ENCODE measurements around the gene EZR.

EZR gene

DNA sequence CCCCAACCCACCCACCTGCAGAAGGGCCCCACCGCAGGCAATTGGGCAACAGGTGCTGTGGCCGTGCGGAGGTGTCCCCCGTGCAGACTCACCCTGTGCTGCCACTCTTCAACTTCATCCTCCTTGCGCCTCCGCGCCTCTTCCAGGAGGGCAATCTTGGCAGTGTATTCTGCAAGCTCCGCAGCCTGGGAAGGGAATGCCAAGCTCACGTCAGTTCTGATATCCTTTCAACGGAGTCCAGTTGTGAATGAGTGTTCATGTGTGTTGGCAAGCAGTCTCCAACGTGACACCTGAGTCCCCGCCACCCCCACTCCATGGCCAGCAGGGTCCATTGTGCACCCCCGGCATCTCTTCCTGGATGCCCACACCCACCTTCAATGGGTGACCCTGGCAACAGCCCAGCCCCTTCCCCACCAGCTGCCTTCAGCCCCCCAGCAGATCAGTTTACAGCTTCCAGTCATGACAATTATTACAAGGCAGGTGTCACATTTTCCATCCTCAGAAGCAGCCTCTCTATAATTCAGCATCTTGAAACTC is 49.9 kb downstream of the EZR start:
- Histone ChIP-seq H3K27me3 (ENCODE audit: control insufficient read depth in 3 of 3, insufficient read depth in 3 of 3, low read depth in 1 of 3, low read length in 3 of 3) (no peaks in the 10 kb centered on the region), H3K4me3 (ENCODE audit: low read length in 2 of 2) (no peak overlapping the region), H2BK120ac (ENCODE audit: low read depth, low read length) (no peak overlapping the region), H2BK15ac (ENCODE audit: low read length) (no peak overlapping the region), H3K14ac (ENCODE audit: low read length) (no peak overlapping the region), H4K8ac (ENCODE audit: low read depth, low read length) (no peak overlapping the region), H4K91ac (ENCODE audit: low read depth, low read length, poor library complexity) (no peak overlapping the region), H3K4me1 (ENCODE audit: control insufficient read depth in 2 of 2, insufficient read depth in 1 of 2, low read depth in 1 of 2, low read length in 2 of 2) (peaks cover 2% of the 10 kb centered on the region in 2 donors), H2AK5ac (ENCODE audit: low read depth, low read length) (no peak overlapping the region), H3K4me2 (ENCODE audit: insufficient read depth, low read length, poor library complexity, severe bottlenecking) (no peak overlapping the region), H2AFZ (ENCODE audit: low read length) (no peak overlapping the region), H2BK12ac (ENCODE audit: low read length) (no peak overlapping the region), H3K9ac (ENCODE audit: low read depth, low read length, poor library complexity) (no peak overlapping the region), H3K9me3 (replicated peaks in 1 of 2; ENCODE audit: control insufficient read depth in 2 of 2, insufficient read depth in 1 of 2, low read depth in 1 of 2, low read length in 2 of 2) (no peaks in the 10 kb centered on the region), H3K36me3 (replicated peaks in 1 of 2; ENCODE audit: control insufficient read depth in 2 of 2, insufficient read depth in 2 of 2, low read length in 2 of 2) (peaks cover 61 to 99% of the 10 kb centered on the region in 2 donors), H3K27ac (replicated peaks; ENCODE audit: low read length) (no peak overlapping the region), H2BK5ac (ENCODE audit: low read length) (no peak overlapping the region), H3K18ac (ENCODE audit: low read length) (no peak overlapping the region), H3K4ac (ENCODE audit: low read length) (no peak overlapping the region), H3K79me1 (ENCODE audit: low read depth, low read length) (no peaks in the 10 kb centered on the region), H3K23ac (ENCODE audit: low read depth, low read length, poor library complexity) (no peak overlapping the region)
- WGBS, 2 donors (ENCODE audit: extremely low coverage in 2 of 2, insufficient read length in 2 of 2, insufficient replicate concordance in 1 of 2), result no CpG with 5 or more reads among the region's 13 CpGs
- DNase-seq (ENCODE audit: low spot score), result no peak

DNA sequence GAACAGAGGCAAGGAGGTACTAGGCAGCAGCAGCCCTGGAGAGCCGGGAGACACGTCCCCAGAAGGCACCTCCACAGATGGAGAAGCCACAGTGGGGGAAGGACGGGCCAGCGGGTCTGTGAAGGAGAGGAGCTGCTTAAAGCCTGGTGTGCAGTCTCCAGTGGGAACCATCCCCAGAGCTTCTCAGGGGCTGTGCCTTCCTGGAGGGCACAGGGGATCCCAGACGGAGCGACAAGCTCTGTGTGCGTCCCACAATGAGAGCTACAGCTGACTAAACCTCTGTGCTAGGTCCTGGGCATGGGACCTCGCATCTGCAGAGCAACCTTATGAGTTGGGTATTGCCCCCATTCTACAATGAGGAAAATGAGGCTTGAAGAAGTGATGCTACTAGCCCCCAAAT is 50.7 kb downstream of the EZR start:
- Histone ChIP-seq H2BK120ac (ENCODE audit: low read depth, low read length) (no peak overlapping the region), H3K36me3 (replicated peaks in 1 of 2; ENCODE audit: control insufficient read depth in 2 of 2, insufficient read depth in 2 of 2, low read length in 2 of 2) (peaks cover 59 to 96% of the 10 kb centered on the region in 2 donors), H2AK5ac (ENCODE audit: low read depth, low read length) (no peak overlapping the region), H3K4ac (ENCODE audit: low read length) (no peak overlapping the region), H3K27me3 (ENCODE audit: control insufficient read depth in 3 of 3, insufficient read depth in 3 of 3, low read depth in 1 of 3, low read length in 3 of 3) (no peaks in the 10 kb centered on the region), H3K79me1 (ENCODE audit: low read depth, low read length) (no peaks in the 10 kb centered on the region), H3K18ac (ENCODE audit: low read length) (no peak overlapping the region), H2BK12ac (ENCODE audit: low read length) (no peak overlapping the region), H4K91ac (ENCODE audit: low read depth, low read length, poor library complexity) (no peak overlapping the region), H2BK15ac (ENCODE audit: low read length) (no peak overlapping the region), H3K9me3 (replicated peaks in 1 of 2; ENCODE audit: control insufficient read depth in 2 of 2, insufficient read depth in 1 of 2, low read depth in 1 of 2, low read length in 2 of 2) (no peaks in the 10 kb centered on the region), H3K9ac (ENCODE audit: low read depth, low read length, poor library complexity) (no peak overlapping the region), H2AFZ (ENCODE audit: low read length) (no peak overlapping the region), H3K4me1 (ENCODE audit: control insufficient read depth in 2 of 2, insufficient read depth in 1 of 2, low read depth in 1 of 2, low read length in 2 of 2) (peaks cover 2% of the 10 kb centered on the region in 2 donors), H3K4me2 (ENCODE audit: insufficient read depth, low read length, poor library complexity, severe bottlenecking) (no peak overlapping the region), H3K23ac (ENCODE audit: low read depth, low read length, poor library complexity) (peak overlapping the region; percentile 27), H3K14ac (ENCODE audit: low read length) (no peak overlapping the region), H3K4me3 (ENCODE audit: low read length in 2 of 2) (no peak overlapping the region), H2BK5ac (ENCODE audit: low read length) (no peak overlapping the region), H4K8ac (ENCODE audit: low read depth, low read length) (no peak overlapping the region), H3K27ac (replicated peaks; ENCODE audit: low read length) (no peak overlapping the region)
- DNase-seq (ENCODE audit: low spot score), result no peak
- WGBS, 2 donors (ENCODE audit: extremely low coverage in 2 of 2, insufficient read length in 2 of 2, insufficient replicate concordance in 1 of 2), result no CpG with 5 or more reads among the region's 8 CpGs

DNA sequence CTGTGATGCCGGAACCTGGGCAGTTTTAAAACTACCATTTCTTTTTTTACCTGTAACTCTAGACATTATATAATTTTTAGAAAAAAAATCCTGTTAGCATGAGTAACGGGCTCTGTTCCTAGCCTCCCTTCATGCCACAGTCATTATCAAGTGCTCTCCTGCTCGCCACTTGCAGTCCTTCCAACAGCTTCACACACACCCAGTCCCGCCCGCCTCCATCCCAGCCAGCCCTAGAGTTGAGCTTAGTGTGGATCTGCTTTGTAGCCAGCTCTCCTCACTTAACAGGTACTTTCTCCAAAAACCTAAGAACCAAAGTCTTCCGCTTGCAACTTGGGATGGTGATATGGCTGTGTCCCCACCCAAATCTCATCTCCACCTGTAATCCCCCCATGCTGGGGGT is 51.5 kb downstream of the EZR start:
- no peak for DNase-seq (ENCODE audit: low spot score)
- H3K9me3 ChIP-seq (replicated peaks in 1 of 2; ENCODE audit: control insufficient read depth in 2 of 2, insufficient read depth in 1 of 2, low read depth in 1 of 2, low read length in 2 of 2), result no peaks in the 10 kb centered on the region
- H3K36me3 ChIP-seq (replicated peaks in 1 of 2; ENCODE audit: control insufficient read depth in 2 of 2, insufficient read depth in 2 of 2, low read length in 2 of 2), result peaks cover 59 to 89% of the 10 kb centered on the region in 2 donors
- no peak overlapping the region for H4K91ac ChIP-seq (ENCODE audit: low read depth, low read length, poor library complexity)
- H3K23ac ChIP-seq (ENCODE audit: low read depth, low read length, poor library complexity), result no peak overlapping the region
- no peak overlapping the region for H3K14ac ChIP-seq (ENCODE audit: low read length)
- no peak overlapping the region for H2BK15ac ChIP-seq (ENCODE audit: low read length)
- no peak overlapping the region for H3K27ac ChIP-seq (replicated peaks; ENCODE audit: low read length)
- H3K4me2 ChIP-seq (ENCODE audit: insufficient read depth, low read length, poor library complexity, severe bottlenecking), result no peak overlapping the region
- no CpG with 5 or more reads among the region's 6 CpGs for WGBS, 2 donors (ENCODE audit: extremely low coverage in 2 of 2, insufficient read length in 2 of 2, insufficient replicate concordance in 1 of 2)
- H2AK5ac ChIP-seq (ENCODE audit: low read depth, low read length), result no peak overlapping the region
- H2BK120ac ChIP-seq (ENCODE audit: low read depth, low read length), result no peak overlapping the region
- H3K4ac ChIP-seq (ENCODE audit: low read length), result no peak overlapping the region
- no peak overlapping the region for H3K18ac ChIP-seq (ENCODE audit: low read length)
- no peak overlapping the region for H3K4me3 ChIP-seq (ENCODE audit: low read length in 2 of 2)
- H3K4me1 ChIP-seq (ENCODE audit: control insufficient read depth in 2 of 2, insufficient read depth in 1 of 2, low read depth in 1 of 2, low read length in 2 of 2), result peaks cover 2% of the 10 kb centered on the region in 2 donors
- no peaks in the 10 kb centered on the region for H3K27me3 ChIP-seq (ENCODE audit: control insufficient read depth in 3 of 3, insufficient read depth in 3 of 3, low read depth in 1 of 3, low read length in 3 of 3)
- no peaks in the 10 kb centered on the region for H3K79me1 ChIP-seq (ENCODE audit: low read depth, low read length)
- no peak overlapping the region for H3K9ac ChIP-seq (ENCODE audit: low read depth, low read length, poor library complexity)
- no peak overlapping the region for H2BK5ac ChIP-seq (ENCODE audit: low read length)
- no peak overlapping the region for H2AFZ ChIP-seq (ENCODE audit: low read length)
- H2BK12ac ChIP-seq (ENCODE audit: low read length), result no peak overlapping the region
- no peak overlapping the region for H4K8ac ChIP-seq (ENCODE audit: low read depth, low read length)

DNA sequence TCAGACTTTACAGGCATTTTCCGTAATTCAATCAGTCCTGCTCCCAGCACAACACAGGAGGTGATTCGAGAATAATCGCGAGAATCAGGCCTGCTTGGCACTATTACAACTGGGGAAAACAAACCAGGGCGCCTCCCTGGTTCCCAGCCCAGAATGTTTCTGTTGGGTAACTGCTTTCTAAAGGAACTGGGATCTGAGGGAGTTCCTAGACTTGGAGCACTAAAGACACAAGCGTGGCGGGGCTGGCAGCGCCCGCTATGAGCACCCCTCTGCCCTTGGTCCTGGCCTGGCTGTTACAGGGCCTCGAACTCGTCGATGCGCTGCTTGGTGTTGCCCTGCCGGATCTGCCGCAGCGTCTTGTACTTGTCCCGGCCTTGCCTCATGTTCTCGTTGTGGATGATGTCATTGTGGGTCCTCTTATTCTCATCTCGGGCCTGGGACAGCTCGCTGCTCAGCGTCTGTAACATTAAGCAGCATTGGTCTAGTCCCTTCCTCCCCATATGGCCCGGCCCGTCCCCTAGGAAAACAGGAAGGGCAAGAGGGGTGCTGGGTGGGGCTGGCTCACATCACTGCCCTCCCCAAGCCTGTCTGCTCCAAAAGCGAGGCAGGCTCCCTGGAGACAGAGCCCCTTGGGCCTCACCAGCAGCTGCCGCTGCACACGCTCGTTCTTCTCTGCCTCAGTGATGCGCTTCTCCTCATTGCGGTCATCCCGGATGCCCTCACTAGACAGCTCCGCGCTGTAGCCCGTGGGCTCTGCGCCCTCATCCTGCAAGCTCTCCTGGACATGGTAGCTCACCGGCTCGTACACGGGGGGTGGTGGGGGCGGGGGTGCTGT is 52.3 kb downstream of the EZR start:
- no peak overlapping the region for H2BK120ac ChIP-seq (ENCODE audit: low read depth, low read length)
- H2AFZ ChIP-seq (ENCODE audit: low read length), result no peak overlapping the region
- H2BK5ac ChIP-seq (ENCODE audit: low read length), result peak overlapping the region; percentile 87
- H3K9ac ChIP-seq (ENCODE audit: low read depth, low read length, poor library complexity), result no peak overlapping the region
- H3K79me1 ChIP-seq (ENCODE audit: low read depth, low read length), result no peaks in the 10 kb centered on the region
- no peak overlapping the region for H3K4ac ChIP-seq (ENCODE audit: low read length)
- H3K4me2 ChIP-seq (ENCODE audit: insufficient read depth, low read length, poor library complexity, severe bottlenecking), result no peak overlapping the region
- no peak overlapping the region for H3K18ac ChIP-seq (ENCODE audit: low read length)
- H4K8ac ChIP-seq (ENCODE audit: low read depth, low read length), result no peak overlapping the region
- WGBS, 2 donors (ENCODE audit: extremely low coverage in 2 of 2, insufficient read length in 2 of 2, insufficient replicate concordance in 1 of 2), result no CpG with 5 or more reads among the region's 38 CpGs
- no peak overlapping the region for H2BK15ac ChIP-seq (ENCODE audit: low read length)
- no peak for DNase-seq (ENCODE audit: low spot score)
- H3K4me3 ChIP-seq (ENCODE audit: low read length in 2 of 2), result no peak overlapping the region
- no peaks in the 10 kb centered on the region for H3K9me3 ChIP-seq (replicated peaks in 1 of 2; ENCODE audit: control insufficient read depth in 2 of 2, insufficient read depth in 1 of 2, low read depth in 1 of 2, low read length in 2 of 2)
- H3K27ac ChIP-seq (replicated peaks; ENCODE audit: low read length), result no peak overlapping the region
- no peak overlapping the region for H3K14ac ChIP-seq (ENCODE audit: low read length)
- peaks cover 57 to 80% of the 10 kb centered on the region in 2 donors for H3K36me3 ChIP-seq (replicated peaks in 1 of 2; ENCODE audit: control insufficient read depth in 2 of 2, insufficient read depth in 2 of 2, low read length in 2 of 2)
- H3K23ac ChIP-seq (ENCODE audit: low read depth, low read length, poor library complexity), result no peak overlapping the region
- H4K91ac ChIP-seq (ENCODE audit: low read depth, low read length, poor library complexity), result no peak overlapping the region
- no peaks in the 10 kb centered on the region for H3K27me3 ChIP-seq (ENCODE audit: control insufficient read depth in 3 of 3, insufficient read depth in 3 of 3, low read depth in 1 of 3, low read length in 3 of 3)
- no peak overlapping the region for H2BK12ac ChIP-seq (ENCODE audit: low read length)
- H3K4me1 ChIP-seq (ENCODE audit: control insufficient read depth in 2 of 2, insufficient read depth in 1 of 2, low read depth in 1 of 2, low read length in 2 of 2), result peaks cover 2% of the 10 kb centered on the region in 2 donors
- no peak overlapping the region for H2AK5ac ChIP-seq (ENCODE audit: low read depth, low read length)

Measured in neuronal stem cell (in vitro differentiated cells).